Measurements from ENCODE around the gene LYPD8.

DNA sequence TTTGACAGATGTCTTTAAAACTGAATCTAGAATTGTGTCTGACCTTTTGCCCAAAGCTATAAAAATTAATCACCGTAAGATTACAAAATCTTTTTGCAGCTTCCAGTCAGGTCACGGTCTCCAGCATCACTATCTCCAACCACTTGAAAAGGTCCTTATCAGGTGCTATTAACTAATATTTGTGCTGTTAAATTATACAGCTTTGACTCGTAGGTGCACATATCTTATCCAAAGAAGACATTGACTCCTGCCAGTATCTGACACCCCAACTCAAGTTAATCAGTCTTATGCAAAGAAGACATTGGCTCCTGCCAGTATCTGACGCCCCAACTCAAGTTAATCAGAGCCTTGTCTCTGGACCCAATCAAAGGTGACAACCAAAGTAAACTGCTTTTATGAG lies 19.9 kb upstream of the LYPD8 start:
- TF ChIP-seq, protein P1, sequence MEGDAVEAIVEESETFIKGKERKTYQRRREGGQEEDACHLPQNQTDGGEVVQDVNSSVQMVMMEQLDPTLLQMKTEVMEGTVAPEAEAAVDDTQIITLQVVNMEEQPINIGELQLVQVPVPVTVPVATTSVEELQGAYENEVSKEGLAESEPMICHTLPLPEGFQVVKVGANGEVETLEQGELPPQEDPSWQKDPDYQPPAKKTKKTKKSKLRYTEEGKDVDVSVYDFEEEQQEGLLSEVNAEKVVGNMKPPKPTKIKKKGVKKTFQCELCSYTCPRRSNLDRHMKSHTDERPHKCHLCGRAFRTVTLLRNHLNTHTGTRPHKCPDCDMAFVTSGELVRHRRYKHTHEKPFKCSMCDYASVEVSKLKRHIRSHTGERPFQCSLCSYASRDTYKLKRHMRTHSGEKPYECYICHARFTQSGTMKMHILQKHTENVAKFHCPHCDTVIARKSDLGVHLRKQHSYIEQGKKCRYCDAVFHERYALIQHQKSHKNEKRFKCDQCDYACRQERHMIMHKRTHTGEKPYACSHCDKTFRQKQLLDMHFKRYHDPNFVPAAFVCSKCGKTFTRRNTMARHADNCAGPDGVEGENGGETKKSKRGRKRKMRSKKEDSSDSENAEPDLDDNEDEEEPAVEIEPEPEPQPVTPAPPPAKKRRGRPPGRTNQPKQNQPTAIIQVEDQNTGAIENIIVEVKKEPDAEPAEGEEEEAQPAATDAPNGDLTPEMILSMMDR (IDR thresholded peaks at IDR 0.05; ENCODE audit: low read depth, low read length, poor library complexity, severe bottlenecking), result no peak
- no peak for TF ChIP-seq EZH2phosphoT487 (IDR thresholded peaks at IDR 0.05; ENCODE audit: borderline replicate concordance, low read length)

All from DOHH2 (cell line).